ENCODE data around the gene MLYCD. TPM values are rescaled to one million over a fixed set of nuclear protein-coding genes. Genes with fewer than 3 reads are reported as not detected.
"Not testable (repeated sequence)": the region's sequence is repeated elsewhere in the genome, so short reads cannot be mapped to it uniquely, and the experiment has no call there.

Gene MLYCD
- total RNA-seq, 1 donor from 2014 or later, result 3.5 TPM

GRCh38 chr16:83939266-83939855, 40.4 kb downstream of the MLYCD start:
- DNase-seq (ENCODE audit: low read depth), result no peak

DNA sequence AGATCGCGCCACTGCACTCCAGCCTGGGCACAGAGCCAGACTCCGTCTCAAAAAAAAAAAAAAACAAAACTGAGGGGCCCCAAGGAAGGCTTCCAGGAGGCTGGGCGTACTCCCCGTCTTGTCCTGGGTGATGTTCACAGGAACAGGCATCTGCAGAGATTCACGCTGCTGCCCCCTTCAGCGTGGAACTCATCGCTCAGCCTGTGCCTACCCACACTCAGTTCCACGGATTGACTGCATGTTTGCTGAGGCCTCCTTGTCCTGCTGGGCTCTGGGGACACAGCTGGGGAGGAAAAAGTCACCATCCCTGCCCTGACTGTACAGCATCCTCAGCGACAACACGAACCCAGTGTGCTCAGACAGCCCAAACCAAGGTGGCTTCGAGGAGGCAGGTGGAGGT, 41.2 kb downstream of the MLYCD start:
- DNase-seq (ENCODE audit: low read depth), result no peak

GRCh38 chr16:83940630-83941378, 41.9 kb downstream of the MLYCD start:
- no peak for DNase-seq (ENCODE audit: low read depth)

DNA sequence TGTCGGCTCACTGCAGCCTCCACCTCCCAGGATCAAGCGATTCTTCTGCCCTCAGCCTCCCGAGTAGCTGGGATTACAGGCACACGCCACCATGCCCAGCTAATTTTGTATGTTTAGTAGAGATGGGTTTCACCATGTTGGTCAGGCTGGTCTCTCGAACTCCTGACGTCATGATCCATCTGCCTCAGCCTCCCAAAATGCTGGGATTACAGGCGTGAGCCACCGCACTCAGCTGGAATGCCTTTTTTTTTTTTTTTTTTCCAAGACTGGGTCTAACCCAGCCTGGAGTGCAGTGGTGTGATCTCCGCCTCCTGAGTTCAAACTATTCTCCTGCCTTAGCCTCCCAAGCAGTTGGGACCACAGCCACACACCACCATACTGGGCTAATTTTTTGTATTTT, 42.6 kb downstream of the MLYCD start:
- DNase-seq (ENCODE audit: low read depth), result not testable (repeated sequence)

DNA sequence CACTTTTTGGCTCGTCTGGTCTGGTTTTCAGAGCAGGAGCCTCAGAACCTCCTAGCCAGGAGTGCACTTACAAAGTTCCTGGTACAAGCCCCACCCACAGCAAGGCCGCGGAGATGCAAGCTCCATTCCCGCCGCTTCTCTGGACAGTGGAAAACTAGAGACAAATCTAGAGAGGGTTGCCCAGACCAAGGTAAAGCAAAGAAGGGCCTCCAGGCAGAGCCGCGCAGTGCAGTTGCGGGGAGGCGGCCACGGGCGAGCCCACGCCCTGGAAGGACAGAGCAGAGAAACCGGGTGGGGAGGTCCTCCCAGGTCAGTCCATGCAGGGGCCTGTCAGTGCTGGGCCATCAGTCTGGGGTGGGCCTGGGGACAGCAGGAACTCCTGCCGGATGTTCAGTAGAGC, 43.2 kb downstream of the MLYCD start:
- no peak for DNase-seq (ENCODE audit: low read depth)

DNA sequence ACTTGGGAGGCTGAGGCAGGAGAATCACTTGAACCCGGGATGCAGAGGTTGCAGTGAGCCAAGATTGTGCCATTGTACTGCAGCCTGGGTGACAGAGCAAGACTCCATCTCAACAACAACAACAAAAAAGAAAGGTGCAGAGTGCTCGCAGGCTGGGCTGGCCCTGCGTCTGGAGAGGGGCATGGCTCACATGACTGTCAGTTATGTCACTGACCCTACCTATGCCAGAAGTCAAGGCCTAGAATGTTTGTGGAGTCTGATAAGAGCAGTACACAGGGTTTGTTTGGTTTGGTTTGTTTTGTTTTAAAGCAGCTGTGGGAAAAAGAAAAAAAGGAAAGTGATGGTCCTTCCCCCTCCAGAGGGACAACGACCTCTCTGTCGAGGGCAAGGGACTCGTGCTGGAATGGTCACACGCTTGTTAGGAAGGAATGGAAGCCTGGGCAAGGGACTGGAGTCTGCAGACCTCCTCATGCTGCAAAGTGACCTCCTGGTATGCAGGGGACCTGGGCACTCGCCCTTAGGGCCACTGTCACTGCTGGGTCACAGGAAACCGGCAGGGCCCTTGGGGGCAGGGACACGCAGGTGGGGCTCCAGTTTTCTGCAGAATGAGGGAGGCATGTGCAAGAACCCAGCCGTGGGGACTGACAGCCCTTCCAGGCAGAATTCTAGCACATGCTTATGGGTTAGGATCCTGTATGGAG, 44.0 kb downstream of the MLYCD start:
- no peak for DNase-seq (ENCODE audit: low read depth)

- DNase-seq (ENCODE audit: low read depth), result no peak
Observed at GRCh38 chr16:83943516-83944050, 44.7 kb downstream of the MLYCD start.

DNA sequence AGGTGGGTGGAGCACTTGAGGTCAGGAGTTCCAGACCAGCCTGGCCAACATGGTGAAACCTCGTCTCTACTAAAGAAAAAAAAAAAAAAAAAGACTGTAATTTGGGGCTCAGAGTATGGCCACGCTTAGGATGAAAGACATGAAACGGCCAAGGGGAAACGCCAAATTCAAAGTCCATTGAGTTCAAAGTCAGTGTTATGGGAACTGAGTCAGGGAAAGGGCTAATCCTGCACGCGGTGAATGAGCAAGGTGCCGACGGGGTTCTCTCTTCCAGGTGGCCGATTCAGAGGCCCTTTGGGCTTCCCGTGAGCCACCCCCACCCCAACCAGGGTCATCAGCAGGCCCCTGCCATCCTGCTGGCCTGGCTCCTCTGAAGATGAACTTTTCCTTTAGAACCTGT, 46.7 kb downstream of the MLYCD start:
- DNase-seq (ENCODE audit: low read depth), result no peak

- DNase-seq (ENCODE audit: low read depth), result no peak
Observed at GRCh38 chr16:83946154-83946780, 47.4 kb downstream of the MLYCD start.

GRCh38 chr16:83946781-83947566, 48.1 kb downstream of the MLYCD start:
- no peak for DNase-seq (ENCODE audit: low read depth)

DNA sequence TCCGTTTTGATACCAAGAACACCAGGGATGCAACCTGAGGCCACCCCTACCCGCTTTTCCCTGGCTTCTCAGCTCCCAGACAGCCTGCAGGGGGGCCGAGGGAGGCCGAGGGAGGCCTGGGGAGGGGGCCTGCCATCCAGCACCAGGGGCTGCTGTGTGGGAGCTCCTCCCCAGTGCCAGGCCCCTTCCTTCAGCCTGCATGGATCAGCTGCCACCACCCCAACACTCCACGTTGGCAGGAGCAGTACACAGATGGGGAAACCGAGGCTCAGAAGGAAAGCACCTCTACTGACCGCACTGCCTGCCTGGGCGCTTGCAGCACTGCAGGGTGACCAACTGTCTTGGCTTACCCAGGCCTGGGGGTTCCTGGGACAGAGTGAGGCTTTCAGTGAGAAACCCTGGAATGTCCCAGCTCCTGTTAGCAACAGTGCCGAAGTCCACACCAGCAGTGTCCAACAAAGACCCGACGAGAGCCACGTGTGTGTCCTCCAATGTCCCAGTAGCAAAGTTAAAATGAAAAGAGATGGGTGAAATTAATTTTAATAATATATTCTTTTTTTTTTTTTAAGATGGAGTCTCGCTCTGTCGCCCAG, 48.8 kb downstream of the MLYCD start:
- no peak for DNase-seq (ENCODE audit: low read depth)

DNA sequence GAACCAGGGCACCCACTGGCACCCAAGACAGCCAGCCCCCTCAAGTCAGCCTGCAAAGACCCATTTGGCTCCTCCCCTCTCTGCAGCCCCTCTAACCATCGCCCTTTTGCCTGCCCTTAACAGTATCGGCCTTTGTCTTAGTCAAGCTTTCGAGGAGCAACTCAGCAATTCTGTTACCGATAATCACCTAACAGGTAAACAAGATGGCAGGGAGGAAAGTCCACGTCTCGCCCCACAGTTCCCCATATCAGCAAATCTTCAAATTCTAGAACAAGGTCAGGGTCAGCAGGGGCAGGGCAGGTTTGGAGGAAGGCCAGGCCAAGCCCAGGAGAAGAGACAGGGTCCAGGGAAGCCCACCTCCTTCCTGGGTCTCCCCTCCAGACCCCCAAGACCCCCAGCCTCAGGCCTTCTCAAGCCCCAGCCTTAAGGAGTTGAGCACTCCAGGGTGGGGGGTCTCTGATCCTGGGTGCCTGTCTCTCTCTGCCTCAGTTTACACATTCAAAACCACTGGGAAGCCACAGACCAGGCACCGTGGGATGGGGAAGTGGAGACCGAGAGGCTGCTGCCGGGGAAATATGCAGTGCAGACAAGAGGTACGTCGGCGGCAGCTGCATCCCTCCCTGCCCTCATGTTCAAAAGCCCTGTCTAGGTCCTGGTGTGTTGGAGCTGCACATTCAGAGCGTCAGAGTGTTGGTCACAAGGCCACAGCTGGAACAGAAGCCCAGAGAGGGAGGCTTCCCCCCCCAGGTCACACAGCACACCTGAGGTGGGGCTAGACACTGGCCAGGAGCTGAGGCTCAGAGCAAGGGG, 50.2 kb downstream of the MLYCD start:
- no peak for DNase-seq (ENCODE audit: low read depth)

DNA sequence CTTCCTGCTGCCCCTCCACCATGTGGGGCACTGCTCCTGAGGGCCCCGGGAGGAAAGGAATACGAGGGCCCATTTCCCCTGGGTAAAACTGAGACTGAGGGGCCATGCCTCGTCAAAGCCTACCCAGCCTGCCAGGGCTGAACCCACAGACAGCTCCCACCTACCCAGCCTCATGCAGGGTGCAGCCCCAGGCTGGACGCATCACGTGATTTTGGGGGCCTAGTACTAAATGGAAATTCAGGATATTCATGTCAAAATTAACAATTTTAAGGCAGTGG, 50.7 kb downstream of the MLYCD start:
- no peak for DNase-seq (ENCODE audit: low read depth)

- not testable (repeated sequence) for DNase-seq (ENCODE audit: low read depth)
Observed at GRCh38 chr16:83950862-83951399, 52.0 kb downstream of the MLYCD start.

DNA sequence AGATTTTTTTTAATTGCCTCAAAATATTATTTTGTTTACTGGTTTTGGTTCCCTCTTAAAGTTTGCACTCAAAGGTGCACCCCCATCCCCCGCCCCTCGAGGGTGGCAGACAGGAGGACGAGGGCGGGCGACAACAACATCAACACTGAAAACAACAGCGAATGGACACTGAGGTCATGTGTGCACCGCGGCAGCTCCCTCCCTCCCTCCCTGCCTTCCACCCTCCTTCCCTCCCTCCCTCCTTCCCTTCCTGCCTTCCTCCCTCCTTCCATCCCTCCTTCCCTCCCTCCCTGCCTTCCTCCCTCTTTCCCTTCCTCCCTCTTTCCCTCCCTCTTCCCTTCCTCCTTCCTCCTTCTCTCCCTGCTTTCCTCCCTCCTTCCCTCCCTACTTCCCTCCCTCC, 52.6 kb downstream of the MLYCD start:
- DNase-seq (ENCODE audit: low read depth), result no peak

DNA sequence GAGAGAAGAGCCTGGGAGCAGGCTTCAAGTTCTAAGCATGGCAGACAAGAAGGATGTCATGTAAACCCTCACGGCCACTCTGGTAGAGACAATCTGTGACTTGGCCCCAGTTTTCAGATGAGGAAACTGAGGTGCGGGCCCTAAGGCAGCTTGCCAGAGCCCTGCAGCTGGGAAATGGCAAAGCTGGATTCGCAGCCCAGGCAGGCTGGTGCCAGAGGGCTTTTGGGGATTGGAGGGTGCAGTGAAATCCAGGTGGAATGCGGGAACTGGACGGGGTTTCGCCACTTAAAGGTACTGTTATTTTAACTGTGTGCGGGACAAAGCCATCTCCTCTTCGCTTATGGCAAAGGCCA, 53.6 kb downstream of the MLYCD start:
- DNase-seq (ENCODE audit: low read depth), result no peak

GRCh38 chr16:83952940-83953795, 54.3 kb downstream of the MLYCD start, which contains the start of gene OSGIN1:
OSGIN1 (plus strand) TSS chr16:83953240; CDS start chr16:83957672, 4,432 bp downstream.
- DNase-seq (ENCODE audit: low read depth), result peak; percentile 96

DNA sequence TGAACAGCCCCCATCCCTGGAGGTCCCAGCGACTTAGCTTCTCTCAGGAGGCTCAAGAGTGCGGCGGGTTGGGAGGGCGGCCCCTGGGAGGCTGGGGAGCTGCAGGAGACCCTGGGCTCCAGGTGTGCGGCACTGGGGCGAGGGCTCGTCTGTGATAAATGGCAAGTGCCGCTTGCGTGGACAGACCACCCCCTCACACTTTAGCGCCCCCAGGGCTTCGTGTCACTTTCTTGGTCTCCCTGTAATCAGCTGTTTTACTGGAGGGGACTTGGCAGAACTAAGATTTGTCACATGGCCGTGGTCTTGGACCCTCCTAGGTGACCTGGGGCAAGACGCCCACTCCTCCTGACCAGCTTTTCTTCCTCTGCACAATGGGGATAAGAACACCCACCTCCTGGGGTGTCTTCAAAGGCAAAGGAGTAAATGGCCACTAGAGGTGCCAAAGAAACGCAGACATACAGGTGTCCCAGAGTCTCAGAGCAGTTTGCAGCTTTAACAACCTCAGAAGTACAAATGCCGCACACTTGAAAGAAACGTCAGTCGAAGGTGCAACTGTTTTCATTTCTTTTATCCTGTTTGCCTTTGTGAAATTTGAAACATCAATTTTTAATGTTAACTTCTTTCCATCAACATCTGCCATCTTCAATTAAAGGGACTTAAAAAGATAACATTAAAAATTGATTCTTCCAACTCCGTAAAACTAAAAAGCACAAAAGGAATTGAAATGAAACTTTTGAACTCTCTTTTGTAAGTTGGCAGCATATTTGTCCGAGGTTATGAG, 55.1 kb downstream of the MLYCD start:
- peak; percentile 59 for DNase-seq (ENCODE audit: low read depth)
